Activated T-helper 1 cell treated with anti-CD3 and anti-CD28 coated beads, Interleukin-12 subunit alpha, Interleukin-12 subunit beta, Interleukin-2, Interleukin-4 antibody, amounts not matched to agents 30 ng/mL and 10 ng/mL and 1 ng/mL, durations not matched to agents 14 hours and 24 hours and 36 hours (primary cell): Measurements from ENCODE around the gene TEX2. TPM values are rescaled to one million over a fixed set of nuclear protein-coding genes. Genes with fewer than 3 reads are reported as not detected.

ENCODE experiments used
- DNase-seq: peaks from one replicate; pipeline ENCODE4 v3.0.0; 2021; ENCODE audit warnings: low spot score
- H3K27ac Mint-ChIP-seq: one replicate; pipeline ENCODE4 v1.8.0; 2021; ENCODE audit warnings: mild to moderate bottlenecking, mixed read lengths
- H3K27me3 Mint-ChIP-seq: one replicate; pipeline ENCODE4 v1.8.0; 2022; ENCODE audit warnings: mild to moderate bottlenecking, moderate library complexity, mixed read lengths; ENCODE audit not compliant: insufficient read depth
- H3K36me3 Mint-ChIP-seq: one replicate; pipeline ENCODE4 v1.8.0; 2021; ENCODE audit warnings: low read depth, mixed read lengths
- H3K4me1 Mint-ChIP-seq: one replicate; pipeline ENCODE4 v1.8.0; 2021; ENCODE audit warnings: low read depth, mixed read lengths
- H3K4me3 Mint-ChIP-seq: one replicate; pipeline ENCODE4 v1.8.0; 2021; ENCODE audit warnings: mild to moderate bottlenecking, moderate library complexity, mixed read lengths
- H3K9me3 Mint-ChIP-seq: one replicate; pipeline ENCODE4 v1.8.0; 2021; ENCODE audit warnings: mixed read lengths
- intact Hi-C: fragments of 100-400 bp; cut with micrococcal nuclease; formaldehyde crosslinking; loops from one replicate; pipeline ENCODE4 v1.15.1; 2024
- total RNA-seq: library from RNA; stranded (reverse); gene quantifications from 2 replicates; pipeline ENCODE4 v1.2.3, GENCODE V29; 2022

TEX2 gene
- total RNA-seq, 1 donor from 2014 or later, result 20.6 TPM

DNA sequence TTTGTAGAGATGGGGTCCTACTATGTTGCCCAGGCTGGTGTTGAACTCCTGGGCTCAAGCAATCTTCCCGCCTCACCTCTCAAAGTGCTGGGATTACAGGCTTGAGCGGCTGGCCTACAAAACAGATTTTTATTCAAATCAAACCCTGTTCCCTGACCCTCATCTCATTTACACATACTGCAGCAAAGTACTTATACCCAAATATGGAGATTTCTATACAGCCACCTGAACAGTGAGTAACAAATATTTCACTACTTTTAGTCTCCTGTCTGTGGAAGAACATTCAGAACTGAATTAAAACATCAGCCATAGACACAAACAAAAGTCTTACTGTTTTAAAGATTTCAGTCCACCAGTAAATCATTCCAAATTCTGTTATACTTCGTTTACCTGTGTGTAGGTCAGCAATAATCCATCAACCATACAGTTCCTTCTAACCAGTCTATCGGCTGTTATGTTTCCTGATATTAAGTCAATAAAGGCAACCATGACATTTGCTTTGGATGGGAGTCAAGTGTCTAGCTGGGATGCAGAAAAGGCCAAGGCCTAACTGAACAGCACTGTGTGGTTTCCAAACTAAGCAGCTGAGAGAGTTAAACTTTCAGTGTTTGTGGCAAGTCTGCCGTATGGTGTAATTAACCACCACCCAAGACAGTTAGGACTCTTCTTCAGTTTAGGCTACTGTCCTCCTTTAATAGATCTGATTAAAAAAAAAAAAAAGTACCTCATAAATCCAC lies 155.4 kb downstream of the TEX2 start:
- Mint-ChIP-seq H3K4me3 (peak overlapping the region; percentile 26), H3K9me3 (no peaks in the 10 kb centered on the region), H3K36me3 (peaks cover 35% of the 10 kb centered on the region), H3K27me3 (no peaks in the 10 kb centered on the region), H3K4me1 (peaks cover 81% of the 10 kb centered on the region), H3K27ac (peak overlapping the region; percentile 58)
- DNase-seq, result no peak
- intact Hi-C loops, result loop anchor here (2.0 kb wide), 1 partner anchor 15 kb away; no protein-coding TSS in a partner anchor

DNA sequence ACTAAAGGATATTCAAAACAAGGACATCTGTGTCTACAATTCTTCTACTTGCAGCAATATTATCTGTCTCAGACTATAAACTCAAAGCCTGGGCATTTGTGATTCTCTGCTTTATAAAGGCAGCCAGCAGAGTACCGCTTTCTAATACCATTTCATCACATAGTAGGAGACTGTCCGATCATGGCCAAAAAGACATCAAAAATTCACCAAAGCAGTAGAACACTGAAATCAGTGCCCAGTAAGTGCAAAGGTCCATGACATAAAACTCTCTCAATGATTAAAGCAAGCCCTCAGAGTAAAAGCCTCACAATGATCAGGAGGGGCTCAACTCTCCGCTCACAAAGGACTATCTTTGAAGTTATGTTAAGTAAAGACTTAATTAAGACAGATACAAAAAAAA lies 156.1 kb downstream of the TEX2 start:
- Mint-ChIP-seq H3K4me3 (peak overlapping the region; percentile 9), H3K36me3 (peaks cover 36% of the 10 kb centered on the region), H3K9me3 (no peaks in the 10 kb centered on the region), H3K4me1 (peaks cover 83% of the 10 kb centered on the region), H3K27me3 (no peaks in the 10 kb centered on the region), H3K27ac (peak overlapping the region; percentile 68)
- intact Hi-C loops, result no loop called here
- no peak for DNase-seq

DNA sequence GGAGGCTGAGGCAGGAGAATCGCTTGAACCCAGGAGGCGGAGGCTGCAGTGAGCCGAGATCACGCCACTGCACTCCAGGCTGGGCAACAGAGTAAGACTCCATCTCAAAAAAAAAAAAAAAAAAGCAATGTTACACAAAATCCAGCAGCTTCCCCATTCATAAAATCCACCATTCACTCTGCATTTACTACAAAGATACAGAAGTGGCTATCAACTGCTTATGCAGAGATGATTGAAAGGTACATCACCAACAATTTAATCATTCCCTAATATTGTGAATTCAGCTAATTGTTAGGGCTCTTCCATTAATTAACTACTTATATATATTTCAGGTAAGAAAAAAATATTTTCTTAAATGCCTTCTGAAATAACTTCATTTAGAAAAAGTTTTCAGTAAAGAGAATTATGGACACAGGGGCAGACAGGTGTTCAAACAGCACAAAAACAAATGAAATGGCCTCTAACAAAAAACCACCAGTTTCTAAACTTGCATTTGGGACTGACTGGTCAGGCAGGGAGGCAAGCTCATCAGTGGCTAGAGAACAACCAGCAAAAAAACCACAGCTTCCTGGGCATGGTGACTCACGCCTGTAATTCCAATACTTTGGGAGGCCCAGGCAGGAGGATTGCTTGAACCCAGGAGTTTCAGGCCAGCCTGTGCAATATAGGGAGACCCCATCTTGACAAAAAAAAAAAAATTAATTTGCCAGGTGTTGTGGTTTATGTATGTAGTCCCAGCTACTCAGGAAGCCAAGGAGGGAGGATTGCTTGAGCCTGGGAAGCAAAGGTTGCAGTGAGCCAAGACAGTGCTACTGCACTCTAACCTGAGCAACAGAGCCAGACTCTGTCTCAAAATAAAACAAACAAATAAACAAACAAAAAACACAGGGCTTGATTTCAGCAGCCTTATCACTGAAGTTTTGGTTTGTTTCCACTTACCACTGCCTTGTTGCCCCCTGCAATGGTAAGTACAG lies 159.4 kb downstream of the TEX2 start:
- Mint-ChIP-seq H3K27ac (peak overlapping the region; percentile 40), H3K4me3 (peak overlapping the region; percentile 19), H3K27me3 (no peaks in the 10 kb centered on the region), H3K9me3 (no peaks in the 10 kb centered on the region), H3K4me1 (peaks cover 81% of the 10 kb centered on the region), H3K36me3 (peaks cover 33% of the 10 kb centered on the region)
- no peak for DNase-seq
- intact Hi-C loops, result no loop called here

DNA sequence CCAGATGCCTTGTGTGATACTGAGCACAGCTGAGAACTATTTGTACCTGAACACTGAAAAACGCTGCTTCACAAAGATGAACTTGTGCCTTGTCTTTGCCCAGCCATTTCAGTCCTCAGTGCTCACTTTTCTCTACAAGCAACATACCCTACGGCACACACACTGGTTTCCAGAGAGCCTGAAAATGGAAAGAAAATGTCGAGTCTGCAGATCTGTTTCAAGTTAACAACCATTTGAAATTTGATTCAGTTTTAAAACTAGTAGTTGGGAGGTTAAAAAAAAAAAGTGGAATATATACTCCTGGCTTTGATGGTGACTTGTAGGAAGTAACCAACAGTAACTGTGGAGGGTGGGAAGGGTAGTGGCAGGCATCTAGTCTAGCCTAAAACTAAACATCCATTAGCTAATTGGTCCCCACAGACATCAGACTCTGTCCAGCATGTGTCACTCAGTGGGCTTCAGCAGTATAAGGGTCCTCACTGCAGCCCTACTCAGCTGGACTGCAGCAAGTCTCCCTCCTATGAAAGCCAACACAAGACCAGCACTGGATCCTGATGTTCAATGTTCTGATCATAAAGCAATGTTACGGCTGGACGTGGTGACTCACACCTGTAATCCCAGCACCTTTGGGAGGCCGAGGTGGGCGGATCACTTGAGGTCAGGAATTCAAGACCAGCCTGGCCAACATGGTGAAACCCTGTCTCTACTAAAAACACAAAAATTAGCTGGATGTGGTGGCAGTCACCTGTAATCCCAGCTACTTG lies 160.3 kb downstream of the TEX2 start:
- DNase-seq, result no peak
- Mint-ChIP-seq H3K4me3 (no peak overlapping the region), H3K9me3 (no peaks in the 10 kb centered on the region), H3K4me1 (peaks cover 80% of the 10 kb centered on the region), H3K36me3 (peaks cover 39% of the 10 kb centered on the region), H3K27ac (peak overlapping the region; percentile 9), H3K27me3 (no peaks in the 10 kb centered on the region)
- intact Hi-C loops, result no loop called here

DNA sequence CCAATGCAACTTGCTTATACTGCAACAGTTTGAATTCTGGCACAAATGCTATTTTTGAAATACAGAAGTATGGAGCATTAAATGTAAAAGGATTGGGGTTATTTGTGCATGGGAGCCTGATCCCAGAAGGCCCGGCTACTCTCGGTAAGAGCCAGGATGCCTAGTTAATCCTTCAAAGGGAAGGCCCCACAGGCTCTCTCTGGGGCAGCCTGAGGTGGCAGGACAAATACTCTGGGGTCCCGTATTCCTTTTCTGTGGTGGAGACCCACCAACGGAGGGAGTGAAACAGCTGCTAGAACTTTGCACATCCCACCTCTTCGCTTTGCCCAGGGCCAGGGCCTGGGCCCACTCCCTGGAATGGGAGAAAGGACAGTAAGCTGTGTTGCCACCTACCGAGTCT lies 163.5 kb downstream of the TEX2 start:
- Mint-ChIP-seq H3K27ac (no peak overlapping the region), H3K4me1 (peaks cover 80% of the 10 kb centered on the region), H3K4me3 (no peak overlapping the region), H3K9me3 (no peaks in the 10 kb centered on the region), H3K36me3 (peaks cover 49% of the 10 kb centered on the region), H3K27me3 (no peaks in the 10 kb centered on the region)
- no peak for DNase-seq
- intact Hi-C loops, result no loop called here

Other genes starting within 250 kb of the TEX2 start
- gene ICAM2, start 242.6 kb downstream of the TEX2 start, total RNA-seq, result 58.3 and 62.1 TPM in 2 replicates
- gene ERN1, start 133.1 kb downstream of the TEX2 start, total RNA-seq, result 90.0 and 91.6 TPM in 2 replicates
- gene PECAM1, start 127.6 kb upstream of the TEX2 start, total RNA-seq, result 6.9 and 7.4 TPM in 2 replicates
- 0.26 and 0.37 TPM in 2 replicates for gene MILR1, start 185.9 kb upstream of the TEX2 start, total RNA-seq
- 33.3 and 36.5 TPM in 2 replicates for gene POLG2, start 233.8 kb upstream of the TEX2 start, total RNA-seq
- gene DDX5, start 243.0 kb upstream of the TEX2 start, total RNA-seq, result 920 and 926 TPM in 2 replicates
- 42.4 and 46.4 TPM in 2 replicates for gene CEP95, start 243.7 kb upstream of the TEX2 start, total RNA-seq